ENCODE data around the gene RNFT2.

DNA sequence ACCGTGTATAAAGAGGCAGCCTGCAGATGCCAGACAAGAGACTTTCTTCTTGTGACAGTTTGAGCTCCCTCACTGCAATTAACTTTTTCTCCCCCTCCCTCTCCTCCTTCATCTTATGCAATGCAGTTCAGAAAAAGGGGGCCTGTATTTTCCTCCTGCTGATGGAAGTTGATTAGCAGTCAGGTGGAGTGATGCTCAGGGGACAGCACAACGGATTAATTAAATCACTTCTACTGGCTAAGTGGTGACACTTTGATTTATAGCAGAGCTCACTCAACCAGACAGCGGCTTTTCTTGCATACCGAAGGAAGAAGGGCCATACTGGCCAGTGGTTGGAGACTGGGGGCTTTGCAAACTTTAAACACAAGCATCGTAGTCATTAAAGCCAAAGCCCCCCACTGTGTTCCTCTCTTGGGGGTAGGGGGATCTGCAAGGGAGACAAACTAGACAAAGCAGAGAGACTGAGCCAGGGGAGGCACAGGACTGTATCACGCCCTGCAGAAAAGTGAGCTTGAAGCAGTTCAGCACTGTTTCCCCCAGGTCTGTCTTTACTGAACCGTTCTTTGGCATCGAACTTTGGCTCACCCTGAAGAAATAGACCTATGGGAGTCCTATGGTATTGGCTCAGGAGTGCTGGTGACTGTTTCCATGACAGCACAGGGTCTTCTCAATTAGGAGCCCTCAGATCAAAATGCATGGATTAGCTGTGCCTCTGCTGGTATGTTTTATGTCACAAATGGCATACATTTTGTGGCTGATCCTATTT, 48.0 kb upstream of the RNFT2 start:
- TF ChIP-seq CTCF (IDR thresholded peaks at IDR 0.05), result no peak
- no peak for TF ChIP-seq POLR2A (IDR thresholded peaks at IDR 0.05)
